GM23338 (cell line): ENCODE results near the gene SYT5. TPM values are rescaled to one million over a fixed set of nuclear protein-coding genes. Genes with fewer than 3 reads are reported as not detected.

Source experiments
- ATAC-seq: fragments of 200-7000 bp; cut with Tn5 transposase; 3 replicates; pipeline ENCODE4 v1.9.1; 2020
- DNase-seq: peaks from one replicate; pipeline ENCODE4 v3.0.0-alpha.2; 2015; ENCODE audit warnings: low spot score
- H2AFZ ChIP-seq: fragments of 200-600 bp; sonication (generic); 2 replicates; pipeline ENCODE4 v1.8.0; 2016; ENCODE audit warnings: antibody characterized with exemption, mild to moderate bottlenecking, moderate library complexity
- H3F3A ChIP-seq: fragments of 200-600 bp; sonication (generic); replicated peaks from 2 replicates; pipeline ENCODE4 v1.8.0; 2017; ENCODE audit warnings: antibody characterized with exemption, mixed run types, low read depth
- H3K27ac ChIP-seq: fragments of 200-600 bp; sonication (generic); 2 replicates; pipeline ENCODE4 v1.6.1; 2016; ENCODE audit warnings: low read depth
- H3K27me3 ChIP-seq: fragments of 200-600 bp; sonication (generic); 2 replicates; pipeline ENCODE4 v1.8.0; 2016; ENCODE audit warnings: mild to moderate bottlenecking, mixed run types, moderate library complexity; ENCODE audit not compliant: insufficient read depth
- H3K36me3 ChIP-seq: fragments of 200-600 bp; sonication (generic); 2 replicates; pipeline ENCODE4 v1.8.0; 2016; ENCODE audit warnings: mild to moderate bottlenecking; ENCODE audit not compliant: insufficient read depth
- H3K4me1 ChIP-seq: fragments of 200-600 bp; sonication (generic); 2 replicates; pipeline ENCODE4 v1.8.0; 2016; ENCODE audit warnings: mild to moderate bottlenecking, moderate library complexity; ENCODE audit not compliant: insufficient read depth
- H3K4me2 ChIP-seq: fragments of 200-600 bp; sonication (generic); 2 replicates; pipeline ENCODE4 v1.7.1; 2017; ENCODE audit warnings: mixed run types
- H3K4me3 ChIP-seq: fragments of 200-600 bp; sonication (generic); 2 replicates; pipeline ENCODE4 v1.6.1; 2016; ENCODE audit warnings: mixed run types
- H3K79me2 ChIP-seq: fragments of 200-600 bp; sonication (generic); replicated peaks from 2 replicates; pipeline ENCODE4 v1.8.0; 2017; ENCODE audit warnings: mild to moderate bottlenecking; ENCODE audit not compliant: insufficient read depth
- H3K9me2 ChIP-seq: fragments of 200-600 bp; sonication (generic); 2 replicates; pipeline ENCODE4 v1.8.0; 2017; ENCODE audit not compliant: insufficient read depth
- H4K20me1 ChIP-seq: fragments of 200-600 bp; sonication (generic); replicated peaks from 2 replicates; pipeline ENCODE4 v1.8.0; 2017; ENCODE audit warnings: mild to moderate bottlenecking; ENCODE audit not compliant: insufficient read depth
- H3K27ac Mint-ChIP-seq: 2 replicates; pipeline ENCODE4 v1.8.0; 2020; ENCODE audit warnings: inconsistent platforms, mild to moderate bottlenecking, moderate library complexity, mixed read lengths
- H3K27me3 Mint-ChIP-seq: 3 replicates; pipeline ENCODE4 v1.8.0; 2022; ENCODE audit warnings: low read depth, mild to moderate bottlenecking, moderate library complexity, mixed read lengths, inconsistent platforms; ENCODE audit not compliant: insufficient read depth, poor library complexity
- H3K36me3 Mint-ChIP-seq: 3 replicates; pipeline ENCODE4 v1.8.0; 2021; ENCODE audit warnings: low read depth, mild to moderate bottlenecking, inconsistent platforms, moderate library complexity, mixed read lengths
- H3K4me1 Mint-ChIP-seq: 3 replicates; pipeline ENCODE4 v1.8.0; 2020; ENCODE audit warnings: mild to moderate bottlenecking, inconsistent platforms, mixed read lengths
- H3K4me3 Mint-ChIP-seq: 3 replicates; pipeline ENCODE4 v1.8.0; 2021; ENCODE audit warnings: moderate library complexity, mild to moderate bottlenecking, inconsistent platforms, mixed read lengths
- H3K9me3 Mint-ChIP-seq: 3 replicates; pipeline ENCODE4 v1.8.0; 2020; ENCODE audit warnings: moderate library complexity, mild to moderate bottlenecking, inconsistent platforms, mixed read lengths
- CREB1 ChIP-seq: fragments of 250-450 bp; sonication (Bioruptor Pico); IDR thresholded peaks from 2 replicates; pipeline ENCODE4 v1.5.0; 2020; ENCODE audit warnings: low read depth, mild to moderate bottlenecking, moderate library complexity
- EZH2 ChIP-seq: fragments of 200-600 bp; sonication (generic); IDR thresholded peaks from one replicate; pipeline ENCODE4 v1.8.0; 2017; ENCODE audit warnings: antibody characterized with exemption, mild to moderate bottlenecking, low read depth; ENCODE audit not compliant: unreplicated experiment
- EZH2phosphoT487 ChIP-seq: fragments of 200-600 bp; sonication (generic); IDR thresholded peaks from one replicate; pipeline ENCODE4 v1.8.1; 2018; ENCODE audit warnings: antibody characterized with exemption; ENCODE audit not compliant: unreplicated experiment
- JUNB ChIP-seq: IDR thresholded peaks from one replicate; pipeline ENCODE4 v1.6.1; 2016; ENCODE audit warnings: antibody characterized with exemption; ENCODE audit not compliant: unreplicated experiment
- NANOG ChIP-seq: IDR thresholded peaks from 2 replicates; pipeline ENCODE4 v1.6.1; 2016; ENCODE audit warnings: antibody characterized with exemption, borderline replicate concordance
- POLR2AphosphoS5 ChIP-seq: IDR thresholded peaks from 2 replicates; pipeline ENCODE4 v1.6.1; 2016; ENCODE audit warnings: antibody characterized with exemption, low read depth
- STAT1 ChIP-seq: IDR thresholded peaks from one replicate; pipeline ENCODE4 v1.6.1; 2016; ENCODE audit warnings: antibody characterized with exemption; ENCODE audit not compliant: unreplicated experiment
- ZNF114 ChIP-seq: fragments of 250-450 bp; sonication (Bioruptor Pico); IDR thresholded peaks from 2 replicates; pipeline ENCODE4 v1.5.0; 2020; ENCODE audit warnings: mild to moderate bottlenecking, moderate library complexity
- ZNF331 ChIP-seq: fragments of 250-450 bp; sonication (Bioruptor Pico); IDR thresholded peaks from 2 replicates; pipeline ENCODE4 v1.5.0; 2020; ENCODE audit warnings: low read depth, mild to moderate bottlenecking, moderate library complexity
- polyA plus RNA-seq: library from polyadenylated mRNA; unstranded; fragments of >200 nt; fragmentation: Nextera tagmentation; extraction: Ambion mirVana; gene quantifications from 2 replicates; pipeline ENCODE4 v1.2.1, GENCODE V29; 2016
- total RNA-seq: library from RNA; depleted of rRNA; stranded (reverse); fragments of >200 nt; shearing (Covaris generic); gene quantifications from 2 replicates; pipeline ENCODE4 v1.2.3, GENCODE V29; 2014
- TF ChIP-seq, protein P1 (sequence below), 2 experiments: fragments of 200-600 bp in 1 of 2; sonication (generic) in 1 of 2; conservative IDR thresholded peaks; 2 replicates each; pipeline versions ENCODE4 v1.5.1 to v1.6.1; 2016 to 2017; ENCODE audit warnings: antibody characterized with exemption in 2 of 2, low read depth in 2 of 2, mild to moderate bottlenecking in 2 of 2, moderate library complexity in 1 of 2
- TF ChIP-seq, protein P2 (sequence below): fragments of 250-450 bp; sonication (Bioruptor Pico); IDR thresholded peaks from 2 replicates; pipeline ENCODE4 v1.5.0; 2020; ENCODE audit warnings: mild to moderate bottlenecking, moderate library complexity

SYT5 gene
- total and polyA plus RNA-seq, 2 experiments from 2014 or later = 2.1 to 4.7 TPM

DNA sequence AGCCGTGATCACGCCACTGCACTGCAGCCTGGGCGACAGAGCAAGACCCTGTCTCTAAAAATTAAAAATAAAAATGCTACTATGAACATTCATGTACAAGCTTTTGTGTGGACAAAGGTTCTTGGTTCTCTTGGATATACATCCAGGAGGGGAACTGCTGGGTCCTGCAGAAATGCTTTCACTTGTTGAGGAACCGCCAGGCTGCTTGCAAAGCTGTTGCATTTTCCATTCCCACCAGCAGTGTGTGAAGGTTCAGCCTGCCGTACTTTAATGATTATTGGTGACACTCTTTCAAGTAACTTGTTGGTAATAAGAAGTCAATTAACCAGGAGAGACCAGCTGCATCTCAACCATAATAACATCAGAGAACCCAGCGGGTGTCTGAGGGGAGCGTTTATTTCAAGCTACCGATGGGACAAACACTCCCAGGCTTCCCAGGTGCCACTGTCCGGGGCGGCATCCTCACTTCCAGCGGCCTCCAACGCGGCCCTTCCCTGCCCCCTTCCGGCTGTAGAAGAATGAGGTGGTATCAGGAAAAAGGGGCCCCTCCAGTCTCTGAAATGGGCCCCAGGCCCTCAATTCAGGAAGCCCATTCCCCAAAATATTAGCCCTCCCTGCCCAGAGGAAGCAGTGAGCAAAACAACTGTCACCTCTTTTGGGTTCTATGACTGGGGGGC lies 47.5 kb downstream of the SYT5 start:
- ATAC-seq (peak; percentile 18; the same call in 2 of the 3 replicates), DNase-seq (peak; percentile 57)
- H3K27me3 Mint-ChIP-seq = peaks cover 6% of the 10 kb centered on the region
- no peak overlapping the region for H3K27ac Mint-ChIP-seq
- peaks cover 12% of the 10 kb centered on the region for H3K36me3 Mint-ChIP-seq
- Histone ChIP-seq H3K27me3 (no peaks in the 10 kb centered on the region), H4K20me1 (no peaks in the 10 kb centered on the region; the same call in 1 of the 2 replicates), H3K4me3 (no peak overlapping the region), H2AFZ (no peak overlapping the region), H3F3A (peaks cover 7% of the 10 kb centered on the region; the same call in 1 of the 2 replicates), H3K79me2 (no peaks in the 10 kb centered on the region), H3K36me3 (no peaks in the 10 kb centered on the region; the same call in 1 of the 2 replicates), H3K27ac (0 out of 2 replicates have a peak overlapping the region, but pooled peaks have one; percentile 39), H3K4me2 (0 out of 2 replicates have a peak overlapping the region, but pooled peaks have one; percentile 38), H3K9me2 (no peaks in the 10 kb centered on the region), H3K4me1 (peaks cover 18% of the 10 kb centered on the region; the same call in 1 of the 2 replicates)
- peaks cover 19% of the 10 kb centered on the region for H3K4me1 Mint-ChIP-seq
- no peak overlapping the region for H3K4me3 Mint-ChIP-seq
- TF ChIP-seq, protein P1, sequence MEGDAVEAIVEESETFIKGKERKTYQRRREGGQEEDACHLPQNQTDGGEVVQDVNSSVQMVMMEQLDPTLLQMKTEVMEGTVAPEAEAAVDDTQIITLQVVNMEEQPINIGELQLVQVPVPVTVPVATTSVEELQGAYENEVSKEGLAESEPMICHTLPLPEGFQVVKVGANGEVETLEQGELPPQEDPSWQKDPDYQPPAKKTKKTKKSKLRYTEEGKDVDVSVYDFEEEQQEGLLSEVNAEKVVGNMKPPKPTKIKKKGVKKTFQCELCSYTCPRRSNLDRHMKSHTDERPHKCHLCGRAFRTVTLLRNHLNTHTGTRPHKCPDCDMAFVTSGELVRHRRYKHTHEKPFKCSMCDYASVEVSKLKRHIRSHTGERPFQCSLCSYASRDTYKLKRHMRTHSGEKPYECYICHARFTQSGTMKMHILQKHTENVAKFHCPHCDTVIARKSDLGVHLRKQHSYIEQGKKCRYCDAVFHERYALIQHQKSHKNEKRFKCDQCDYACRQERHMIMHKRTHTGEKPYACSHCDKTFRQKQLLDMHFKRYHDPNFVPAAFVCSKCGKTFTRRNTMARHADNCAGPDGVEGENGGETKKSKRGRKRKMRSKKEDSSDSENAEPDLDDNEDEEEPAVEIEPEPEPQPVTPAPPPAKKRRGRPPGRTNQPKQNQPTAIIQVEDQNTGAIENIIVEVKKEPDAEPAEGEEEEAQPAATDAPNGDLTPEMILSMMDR (conservative IDR thresholded peaks at IDR 0.05; ENCODE audit: low read depth in 2 of 2) = peak; percentile 36 to 56
- no peak for TF ChIP-seq EZH2
- no peaks in the 10 kb centered on the region for H3K9me3 Mint-ChIP-seq

- Mint-ChIP-seq H3K4me1 (peaks cover 19% of the 10 kb centered on the region), H3K27me3 (peaks cover 4% of the 10 kb centered on the region), H3K9me3 (no peaks in the 10 kb centered on the region), H3K27ac (no peak overlapping the region), H3K36me3 (peaks cover 12% of the 10 kb centered on the region), H3K4me3 (no peak overlapping the region)
- H3K27me3 ChIP-seq = no peaks in the 10 kb centered on the region
- DNase-seq (no peak), ATAC-seq (no peak)
- no peak overlapping the region for H3K27ac ChIP-seq
- H3K36me3 ChIP-seq = no peaks in the 10 kb centered on the region; the same call in 1 of the 2 replicates
- no peak overlapping the region for H2AFZ ChIP-seq
- no peaks in the 10 kb centered on the region for H3K79me2 ChIP-seq
- H3K4me2 ChIP-seq = no peak overlapping the region
- no peaks in the 10 kb centered on the region; the same call in 1 of the 2 replicates for H4K20me1 ChIP-seq
- peaks cover 18% of the 10 kb centered on the region; the same call in 1 of the 2 replicates for H3K4me1 ChIP-seq
- H3K4me3 ChIP-seq = no peak overlapping the region
- H3F3A ChIP-seq = peaks cover 7% of the 10 kb centered on the region; the same call in 1 of the 2 replicates
- no peaks in the 10 kb centered on the region for H3K9me2 ChIP-seq
- TF ChIP-seq EZH2 = no peak
- TF ChIP-seq CREB1 = no peak
- no peak for TF ChIP-seq ZNF331 (CRISPR knock-in tag)
- no peak for TF ChIP-seq EZH2phosphoT487
- TF ChIP-seq, protein P2, sequence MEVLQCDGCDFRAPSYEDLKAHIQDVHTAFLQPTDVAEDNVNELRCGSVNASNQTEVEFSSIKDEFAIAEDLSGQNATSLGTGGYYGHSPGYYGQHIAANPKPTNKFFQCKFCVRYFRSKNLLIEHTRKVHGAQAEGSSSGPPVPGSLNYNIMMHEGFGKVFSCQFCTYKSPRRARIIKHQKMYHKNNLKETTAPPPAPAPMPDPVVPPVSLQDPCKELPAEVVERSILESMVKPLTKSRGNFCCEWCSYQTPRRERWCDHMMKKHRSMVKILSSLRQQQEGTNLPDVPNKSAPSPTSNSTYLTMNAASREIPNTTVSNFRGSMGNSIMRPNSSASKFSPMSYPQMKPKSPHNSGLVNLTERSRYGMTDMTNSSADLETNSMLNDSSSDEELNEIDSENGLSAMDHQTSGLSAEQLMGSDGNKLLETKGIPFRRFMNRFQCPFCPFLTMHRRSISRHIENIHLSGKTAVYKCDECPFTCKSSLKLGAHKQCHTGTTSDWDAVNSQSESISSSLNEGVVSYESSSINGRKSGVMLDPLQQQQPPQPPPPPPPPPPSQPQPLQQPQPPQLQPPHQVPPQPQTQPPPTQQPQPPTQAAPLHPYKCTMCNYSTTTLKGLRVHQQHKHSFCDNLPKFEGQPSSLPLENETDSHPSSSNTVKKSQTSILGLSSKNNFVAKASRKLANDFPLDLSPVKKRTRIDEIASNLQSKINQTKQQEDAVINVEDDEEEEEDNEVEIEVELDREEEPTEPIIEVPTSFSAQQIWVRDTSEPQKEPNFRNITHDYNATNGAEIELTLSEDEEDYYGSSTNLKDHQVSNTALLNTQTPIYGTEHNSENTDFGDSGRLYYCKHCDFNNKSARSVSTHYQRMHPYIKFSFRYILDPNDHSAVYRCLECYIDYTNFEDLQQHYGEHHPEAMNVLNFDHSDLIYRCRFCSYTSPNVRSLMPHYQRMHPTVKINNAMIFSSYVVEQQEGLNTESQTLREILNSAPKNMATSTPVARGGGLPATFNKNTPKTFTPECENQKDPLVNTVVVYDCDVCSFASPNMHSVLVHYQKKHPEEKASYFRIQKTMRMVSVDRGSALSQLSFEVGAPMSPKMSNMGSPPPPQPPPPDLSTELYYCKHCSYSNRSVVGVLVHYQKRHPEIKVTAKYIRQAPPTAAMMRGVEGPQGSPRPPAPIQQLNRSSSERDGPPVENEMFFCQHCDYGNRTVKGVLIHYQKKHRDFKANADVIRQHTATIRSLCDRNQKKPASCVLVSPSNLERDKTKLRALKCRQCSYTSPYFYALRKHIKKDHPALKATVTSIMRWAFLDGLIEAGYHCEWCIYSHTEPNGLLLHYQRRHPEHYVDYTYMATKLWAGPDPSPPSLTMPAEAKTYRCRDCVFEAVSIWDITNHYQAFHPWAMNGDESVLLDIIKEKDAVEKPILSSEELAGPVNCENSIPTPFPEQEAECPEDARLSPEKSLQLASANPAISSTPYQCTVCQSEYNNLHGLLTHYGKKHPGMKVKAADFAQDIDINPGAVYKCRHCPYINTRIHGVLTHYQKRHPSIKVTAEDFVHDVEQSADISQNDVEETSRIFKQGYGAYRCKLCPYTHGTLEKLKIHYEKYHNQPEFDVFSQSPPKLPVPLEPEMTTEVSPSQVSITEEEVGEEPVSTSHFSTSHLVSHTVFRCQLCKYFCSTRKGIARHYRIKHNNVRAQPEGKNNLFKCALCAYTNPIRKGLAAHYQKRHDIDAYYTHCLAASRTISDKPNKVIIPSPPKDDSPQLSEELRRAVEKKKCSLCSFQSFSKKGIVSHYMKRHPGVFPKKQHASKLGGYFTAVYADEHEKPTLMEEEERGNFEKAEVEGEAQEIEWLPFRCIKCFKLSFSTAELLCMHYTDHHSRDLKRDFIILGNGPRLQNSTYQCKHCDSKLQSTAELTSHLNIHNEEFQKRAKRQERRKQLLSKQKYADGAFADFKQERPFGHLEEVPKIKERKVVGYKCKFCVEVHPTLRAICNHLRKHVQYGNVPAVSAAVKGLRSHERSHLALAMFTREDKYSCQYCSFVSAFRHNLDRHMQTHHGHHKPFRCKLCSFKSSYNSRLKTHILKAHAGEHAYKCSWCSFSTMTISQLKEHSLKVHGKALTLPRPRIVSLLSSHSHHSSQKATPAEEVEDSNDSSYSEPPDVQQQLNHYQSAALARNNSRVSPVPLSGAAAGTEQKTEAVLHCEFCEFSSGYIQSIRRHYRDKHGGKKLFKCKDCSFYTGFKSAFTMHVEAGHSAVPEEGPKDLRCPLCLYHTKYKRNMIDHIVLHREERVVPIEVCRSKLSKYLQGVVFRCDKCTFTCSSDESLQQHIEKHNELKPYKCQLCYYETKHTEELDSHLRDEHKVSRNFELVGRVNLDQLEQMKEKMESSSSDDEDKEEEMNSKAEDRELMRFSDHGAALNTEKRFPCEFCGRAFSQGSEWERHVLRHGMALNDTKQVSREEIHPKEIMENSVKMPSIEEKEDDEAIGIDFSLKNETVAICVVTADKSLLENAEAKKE (CRISPR knock-in tag) = no peak
- TF ChIP-seq JUNB = no peak
- TF ChIP-seq STAT1 = no peak
- no peak for TF ChIP-seq ZNF114
- TF ChIP-seq NANOG = no peak
- no peak for TF ChIP-seq POLR2AphosphoS5
These were observed 48.7 kb downstream of the SYT5 start for GRCh38 chr19:55131421-55131820.
